PC-9 (cell line): ENCODE results near the gene GALT. TPM values are rescaled to one million over a fixed set of nuclear protein-coding genes. Genes with fewer than 3 reads are reported as not detected.

Experiments used
- BruUV-seq: library from RNA; stranded (reverse); fragments of 400-500 nt; replicated peaks from 2 replicates; lab custom pipeline; 2021; lab: Mats Ljungman, UMichigan
- CTCF ChIA-PET: fragments of 300-600 bp; sonication (Branson Sonifier 250); formaldehyde crosslinking; loops from one replicate; lab custom pipeline; 2022; ENCODE audit warnings: antibody characterized with exemption; lab: Charles Lee
- POLR2A ChIA-PET: fragments of 300-600 bp; sonication (Branson Sonifier 250); formaldehyde crosslinking; loops from one replicate; lab custom pipeline; 2022; ENCODE audit warnings: antibody characterized with exemption; ENCODE audit not compliant: unreplicated experiment; lab: Charles Lee
- DNase-seq, 2 experiments: peaks; one replicate each; pipeline versions ENCODE4 v3.0.0 to v3.0.0-alpha.2; 2015 to 2022; ENCODE audit warnings: mixed read lengths in 1 of 2
- H2AFZ ChIP-seq: fragments of 200-600 bp; sonication (generic); 2 replicates; pipeline ENCODE4 v1.8.1; 2017; ENCODE audit warnings: antibody characterized with exemption
- H3F3A ChIP-seq: fragments of 200-600 bp; sonication (generic); 2 replicates; pipeline ENCODE4 v1.8.1; 2017; ENCODE audit warnings: antibody characterized with exemption, mild to moderate bottlenecking, low read depth; ENCODE audit not compliant: insufficient read depth
- H3K27ac ChIP-seq: fragments of 200-600 bp; sonication (generic); 2 replicates; pipeline ENCODE4 v1.6.1; 2016; ENCODE audit warnings: mixed run types
- H3K27me3 ChIP-seq: fragments of 200-600 bp; sonication (generic); 2 replicates; pipeline ENCODE4 v1.6.1; 2016; ENCODE audit warnings: low read depth, mixed run types; ENCODE audit not compliant: insufficient read depth
- H3K36me3 ChIP-seq: fragments of 200-600 bp; sonication (generic); 2 replicates; pipeline ENCODE4 v1.6.1; 2016; ENCODE audit warnings: low read depth, mixed run types
- H3K4me1 ChIP-seq: fragments of 200-600 bp; sonication (generic); replicated peaks from 2 replicates; pipeline ENCODE4 v1.6.1; 2016; ENCODE audit warnings: mixed run types; ENCODE audit not compliant: insufficient read depth
- H3K4me2 ChIP-seq: fragments of 200-600 bp; sonication (generic); 2 replicates; pipeline ENCODE4 v1.6.1; 2017; ENCODE audit warnings: mixed run types
- H3K4me3 ChIP-seq: fragments of 200-600 bp; sonication (generic); 2 replicates; pipeline ENCODE4 v1.6.1; 2016; ENCODE audit warnings: mixed run types
- H3K79me2 ChIP-seq: fragments of 200-600 bp; sonication (generic); 2 replicates; pipeline ENCODE4 v1.6.1; 2017; ENCODE audit warnings: low read depth, mixed run types
- H3K9me2 ChIP-seq: fragments of 200-600 bp; sonication (generic); 2 replicates; pipeline ENCODE4 v1.8.1; 2017; ENCODE audit warnings: mild to moderate bottlenecking; ENCODE audit not compliant: insufficient read depth
- H3K9me3 ChIP-seq: fragments of 200-600 bp; sonication (generic); 2 replicates; pipeline ENCODE4 v1.8.1; 2016; ENCODE audit warnings: low read depth; ENCODE audit not compliant: insufficient read depth
- H4K20me1 ChIP-seq: fragments of 200-600 bp; sonication (generic); 2 replicates; pipeline ENCODE4 v1.8.1; 2017; ENCODE audit not compliant: insufficient read depth
- CTCF ChIP-seq: fragments of 200-600 bp; sonication (generic); conservative IDR thresholded peaks from 2 replicates; pipeline ENCODE4 v1.6.1; 2017; ENCODE audit warnings: mixed run types, antibody characterized with exemption, mild to moderate bottlenecking, moderate library complexity
- EZH2 ChIP-seq: fragments of 200-600 bp; sonication (generic); IDR thresholded peaks from 2 replicates; pipeline ENCODE4 v1.8.0; 2017; ENCODE audit warnings: antibody characterized with exemption, low read depth
- intact Hi-C: fragments of 100-400 bp; cut with micrococcal nuclease; formaldehyde crosslinking; loops from one replicate; pipeline ENCODE4 v1.10.0; 2022; ENCODE audit not compliant: unreplicated experiment
- total RNA-seq: library from RNA; stranded (reverse); gene quantifications from 2 replicates; pipeline ENCODE4 v1.2.3, GENCODE V29; 2021

Gene GALT
- total RNA-seq, 1 experiment from 2014 or later, result 18.2 TPM

GRCh38 chr9:34635556-34635955 is 10.9 kb upstream of the GALT start:
- Histone ChIP-seq H3K9me2 (no peaks in the 10 kb centered on the region), H3K9me3 (no peaks in the 10 kb centered on the region), H3K36me3 (no peaks in the 10 kb centered on the region), H3K79me2 (peaks cover 18% of the 10 kb centered on the region), H3K4me2 (peak overlapping the region; percentile 90; the same call in 1 of the 2 replicates), H3F3A (peaks cover 5% of the 10 kb centered on the region; the same call in 1 of the 2 replicates), H3K4me3 (no peak overlapping the region), H2AFZ (no peak overlapping the region), H3K4me1 (peaks cover 9% of the 10 kb centered on the region; the same call in 1 of the 2 replicates), H4K20me1 (no peaks in the 10 kb centered on the region), H3K27me3 (no peaks in the 10 kb centered on the region), H3K27ac (no peak overlapping the region)
- TF ChIP-seq CTCF, result no peak
- TF ChIP-seq EZH2, result no peak
- ChIA-PET POLR2A (no interaction called here), CTCF (interaction anchor here (0.6 kb wide), 1 partner anchor 795 kb away, joined by 3 read pairs; no protein-coding TSS in a partner anchor)
- intact Hi-C loops, result loop anchor here (2.0 kb wide), 1 partner anchor 23 kb away; the partner anchor contains the start of gene RPP25L
- BruUV-seq, result no TSS peak
- DNase-seq, result no peak

- POLR2A ChIA-PET, result no interaction called here
- peak overlapping the region; percentile 90 for H3K4me2 ChIP-seq
- CTCF ChIA-PET, result interaction anchor here (0.5 to 0.6 kb wide), 2 partner anchors 49 to 58 kb away, joined by 3 read pairs; no protein-coding TSS in a partner anchor
- BruUV-seq, result no TSS peak
- no peaks in the 10 kb centered on the region for H4K20me1 ChIP-seq
- H3K9me2 ChIP-seq, result no peaks in the 10 kb centered on the region
- H3K4me1 ChIP-seq, result peaks cover 14% of the 10 kb centered on the region
- no peaks in the 10 kb centered on the region for H3K27me3 ChIP-seq
- H3K4me3 ChIP-seq, result peak overlapping the region; percentile 82
- H3K27ac ChIP-seq, result no peak overlapping the region
- no peak for DNase-seq
- H2AFZ ChIP-seq, result peak overlapping the region; percentile 89
- H3F3A ChIP-seq, result peaks cover 10% of the 10 kb centered on the region; the same call in 1 of the 2 replicates
- no peaks in the 10 kb centered on the region for H3K9me3 ChIP-seq
- H3K79me2 ChIP-seq, result peaks cover 18% of the 10 kb centered on the region
- TF ChIP-seq CTCF (no peak), EZH2 (no peak)
- intact Hi-C loops, result loop anchor here (2.0 kb wide), 1 partner anchor 66 kb away; no protein-coding TSS in a partner anchor
- H3K36me3 ChIP-seq, result no peaks in the 10 kb centered on the region
These were observed 9.6 kb upstream of the GALT start for GRCh38 chr9:34636791-34637355.

- H3K9me3 ChIP-seq, result no peaks in the 10 kb centered on the region
- BruUV-seq, result no TSS peak
- H3K27ac ChIP-seq, result no peak within 1 kb of the TSS
- intact Hi-C loops, result loop anchor here (2.0 kb wide), 1 partner anchor 65 kb away; no protein-coding TSS in a partner anchor
- H2AFZ ChIP-seq, result peak within 1 kb of the TSS; percentile 89
- peaks cover 10% of the 10 kb centered on the region; the same call in 1 of the 2 replicates for H3F3A ChIP-seq
- no peaks in the 10 kb centered on the region for H4K20me1 ChIP-seq
- H3K4me1 ChIP-seq, result peaks cover 14% of the 10 kb centered on the region
- CTCF ChIA-PET, result interaction anchor here (0.5 to 0.6 kb wide), 2 partner anchors 50 to 55 kb away, joined by 3 to 10 read pairs; no protein-coding TSS in a partner anchor
- TF ChIP-seq EZH2 (no peak), CTCF (no peak)
- no peaks in the 10 kb centered on the region for H3K27me3 ChIP-seq
- peak within 1 kb of the TSS; percentile 90 for H3K4me2 ChIP-seq
- no peaks in the 10 kb centered on the region for H3K36me3 ChIP-seq
- POLR2A ChIA-PET, result interaction anchor here (0.5 to 0.7 kb wide), 3 partner anchors 29 to 206 kb away, joined by 3 to 4 read pairs (median 4); no protein-coding TSS in a partner anchor
- peak within 1 kb of the TSS; percentile 82 for H3K4me3 ChIP-seq
- no peaks in the 10 kb centered on the region for H3K9me2 ChIP-seq
- peak; percentile 72 to 89 for DNase-seq
- peaks cover 18% of the 10 kb centered on the region for H3K79me2 ChIP-seq
These were observed 8.9 kb upstream of the GALT start, which contains the start of gene SIGMAR1 for GRCh38 chr9:34637356-34638137. Gene SIGMAR1, minus strand, starts transcription at chr9:34637787. Its CDS starts 90 bp downstream, at chr9:34637697.
